AG08395 (cell line): ENCODE results near the gene PARD3.
A peak's percentile ranks its signal among the peaks of the same experiment; 100 is the strongest.
"Not testable (repeated sequence)": the region's sequence is repeated elsewhere in the genome, so short reads cannot be mapped to it uniquely, and the experiment has no call there.

Experiments used
- DNase-seq: peaks from one replicate; pipeline ENCODE4 v3.0.0; 2012; ENCODE audit warnings: mixed read lengths, low spot score

PARD3 gene

GRCh38 chr10:34766811-34767494 lies 48.1 kb downstream of the PARD3 start:
- no peak for DNase-seq

GRCh38 chr10:34766266-34766600 lies 48.9 kb downstream of the PARD3 start:
- DNase-seq, result no peak

- no peak for DNase-seq
These were observed 50.6 kb downstream of the PARD3 start for GRCh38 chr10:34764472-34764946.

- no peak for DNase-seq
These were observed 52.3 kb downstream of the PARD3 start for GRCh38 chr10:34762603-34763299.

GRCh38 chr10:34762156-34762555 lies 52.9 kb downstream of the PARD3 start:
- DNase-seq, result no peak

- peak; percentile 22 for DNase-seq
These were observed 53.6 kb downstream of the PARD3 start for GRCh38 chr10:34761453-34761852.

- no peak for DNase-seq
These were observed 54.5 kb downstream of the PARD3 start for GRCh38 chr10:34760606-34761005.

- no peak for DNase-seq
These were observed 55.3 kb downstream of the PARD3 start for GRCh38 chr10:34759837-34760215.

GRCh38 chr10:34759161-34759836 lies 55.8 kb downstream of the PARD3 start:
- DNase-seq, result no peak

GRCh38 chr10:34758447-34758996 lies 56.6 kb downstream of the PARD3 start:
- DNase-seq, result peak; percentile 86

- no peak for DNase-seq
These were observed 57.2 kb downstream of the PARD3 start for GRCh38 chr10:34757933-34758332.

- not testable (repeated sequence) for DNase-seq
These were observed 57.9 kb downstream of the PARD3 start for GRCh38 chr10:34757181-34757580.

- DNase-seq, result no peak
These were observed 58.5 kb downstream of the PARD3 start for GRCh38 chr10:34756584-34756983.

GRCh38 chr10:34753014-34753757 lies 61.9 kb downstream of the PARD3 start:
- no peak for DNase-seq

- no peak for DNase-seq
These were observed 63.8 kb downstream of the PARD3 start for GRCh38 chr10:34751272-34751671.

GRCh38 chr10:34750795-34751194 lies 64.3 kb downstream of the PARD3 start:
- not testable (repeated sequence) for DNase-seq

GRCh38 chr10:34748767-34749166 lies 66.3 kb downstream of the PARD3 start:
- DNase-seq, result no peak

- DNase-seq, result no peak
These were observed 66.7 kb downstream of the PARD3 start for GRCh38 chr10:34748357-34748756.

- DNase-seq, result no peak
These were observed 69.0 kb downstream of the PARD3 start for GRCh38 chr10:34746094-34746493.

- DNase-seq, result no peak
These were observed 69.9 kb downstream of the PARD3 start for GRCh38 chr10:34745244-34745643.

GRCh38 chr10:34744590-34744989 lies 70.5 kb downstream of the PARD3 start:
- DNase-seq, result no peak

GRCh38 chr10:34743814-34744213 lies 71.3 kb downstream of the PARD3 start:
- peak; percentile 84 for DNase-seq
